Brain microvascular endothelial cell (primary cell): ENCODE data around the gene TOP2B.

Source experiments
- DNase-seq: peaks from one replicate; pipeline ENCODE4 v3.0.0-alpha.2; 2020
- H3K27ac ChIP-seq: fragments of 250-450 bp; sonication (Bioruptor Pico); 2 replicates; pipeline ENCODE4 v1.5.1; 2020; ENCODE audit warnings: mild to moderate bottlenecking, moderate library complexity
- H3K27me3 ChIP-seq: fragments of 250-450 bp; sonication (Bioruptor Pico); replicated peaks from 2 replicates; pipeline ENCODE4 v1.5.1; 2020; ENCODE audit warnings: mild to moderate bottlenecking
- H3K36me3 ChIP-seq: fragments of 250-450 bp; sonication (Bioruptor Pico); replicated peaks from 2 replicates; pipeline ENCODE4 v1.5.1; 2020; ENCODE audit warnings: mild to moderate bottlenecking
- H3K4me3 ChIP-seq: 2 replicates; pipeline ENCODE4 v1.5.1; 2011; ENCODE audit warnings: low read depth, mild to moderate bottlenecking, control low read depth, low read length, moderate library complexity
- CTCF ChIP-seq: IDR thresholded peaks from 2 replicates; pipeline ENCODE4 v1.5.1; 2011; ENCODE audit warnings: low read depth, mild to moderate bottlenecking, moderate library complexity, low read length, control low read depth, inconsistent platforms; ENCODE audit errors: missing control alignments
- in situ Hi-C: cut with HindIII; loops from 2 replicates; pipeline ENCODE4 v1.10.0; 2017; ENCODE audit warnings: low sequenced_read_pairs, low pct_ligation_motif_present

The TOP2B gene

GRCh38 chr3:25584011-25584789 lies 80.5 kb downstream of the TOP2B start:
- no peaks in the 10 kb centered on the region for H3K27me3 ChIP-seq
- DNase-seq: no peak
- no peak for TF ChIP-seq CTCF
- peaks cover 53% of the 10 kb centered on the region for H3K36me3 ChIP-seq
- in situ Hi-C loops: no loop called here
- H3K27ac ChIP-seq: no peak overlapping the region
- no peak overlapping the region for H3K4me3 ChIP-seq

GRCh38 chr3:25583343-25583742 lies 81.4 kb downstream of the TOP2B start:
- in situ Hi-C loops: no loop called here
- no peak overlapping the region for H3K4me3 ChIP-seq
- no peaks in the 10 kb centered on the region for H3K27me3 ChIP-seq
- H3K36me3 ChIP-seq: peaks cover 52% of the 10 kb centered on the region
- no peak for TF ChIP-seq CTCF
- DNase-seq: no peak
- no peak overlapping the region for H3K27ac ChIP-seq

- DNase-seq: peak; percentile 92
- in situ Hi-C loops: no loop called here
- Histone ChIP-seq H3K36me3 (peaks cover 56% of the 10 kb centered on the region), H3K4me3 (no peak overlapping the region), H3K27ac (peak overlapping the region; percentile 93), H3K27me3 (no peaks in the 10 kb centered on the region)
- TF ChIP-seq CTCF: no peak
These were observed 82.5 kb downstream of the TOP2B start for GRCh38 chr3:25582242-25582641.

GRCh38 chr3:25581823-25582222 lies 82.9 kb downstream of the TOP2B start:
- TF ChIP-seq CTCF: no peak
- H3K4me3 ChIP-seq: no peak overlapping the region
- H3K36me3 ChIP-seq: peaks cover 60% of the 10 kb centered on the region
- H3K27ac ChIP-seq: peak overlapping the region; percentile 93
- in situ Hi-C loops: no loop called here
- no peaks in the 10 kb centered on the region for H3K27me3 ChIP-seq
- DNase-seq: no peak

GRCh38 chr3:25581335-25581734 lies 83.4 kb downstream of the TOP2B start:
- H3K27me3 ChIP-seq: no peaks in the 10 kb centered on the region
- no peak for TF ChIP-seq CTCF
- in situ Hi-C loops: no loop called here
- H3K4me3 ChIP-seq: no peak overlapping the region
- H3K36me3 ChIP-seq: peaks cover 60% of the 10 kb centered on the region
- no peak for DNase-seq
- peak overlapping the region; percentile 93 for H3K27ac ChIP-seq

- no peaks in the 10 kb centered on the region for H3K27me3 ChIP-seq
- H3K4me3 ChIP-seq: no peak overlapping the region
- no peak for TF ChIP-seq CTCF
- H3K27ac ChIP-seq: no peak overlapping the region
- DNase-seq: no peak
- peaks cover 63% of the 10 kb centered on the region for H3K36me3 ChIP-seq
- in situ Hi-C loops: no loop called here
These were observed 84.2 kb downstream of the TOP2B start for GRCh38 chr3:25580534-25580933.
